Ramos (cell line): ENCODE results near the gene RPAP2.

ENCODE experiments used
- in situ Hi-C: fragments of 300-500 bp; cut with MboI; formaldehyde crosslinking; loops from one replicate; pipeline ENCODE4 v1.14.3; 2022; ENCODE audit warnings: low sequenced_read_pairs; ENCODE audit not compliant: unreplicated experiment

RPAP2 gene

GRCh38 chr1:92442351-92442750 is 143.5 kb downstream of the RPAP2 start:
- in situ Hi-C loops: no loop called here

DNA sequence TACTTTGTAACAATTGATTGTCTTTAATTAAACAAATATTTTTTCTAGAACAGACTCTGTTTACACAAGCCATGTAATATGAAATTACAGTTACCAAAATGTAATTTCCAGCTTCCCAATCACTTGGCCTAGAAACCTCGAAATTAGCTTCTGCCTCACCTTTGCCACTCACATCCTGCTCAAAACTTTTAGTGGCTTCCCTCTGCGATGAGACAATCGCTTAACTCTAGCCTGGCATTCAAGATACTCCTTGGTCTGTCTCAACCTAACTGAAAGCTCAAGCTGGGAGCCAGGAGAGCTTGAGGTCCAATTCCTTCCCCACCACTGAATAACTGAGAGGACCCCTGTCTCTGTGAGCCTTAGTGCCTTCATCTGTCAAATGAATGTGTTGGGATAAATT is 145.0 kb downstream of the RPAP2 start:
- in situ Hi-C loops: no loop called here

- in situ Hi-C loops: no loop called here
Measured at GRCh38 chr1:92444351-92444750, 145.5 kb downstream of the RPAP2 start.

- in situ Hi-C loops: no loop called here
Measured at GRCh38 chr1:92445865-92446264, 147.0 kb downstream of the RPAP2 start.

GRCh38 chr1:92446546-92446945 is 147.7 kb downstream of the RPAP2 start:
- in situ Hi-C loops: no loop called here

GRCh38 chr1:92447033-92447681 is 148.3 kb downstream of the RPAP2 start:
- in situ Hi-C loops: no loop called here

- in situ Hi-C loops: no loop called here
Measured at GRCh38 chr1:92447976-92448375, 149.1 kb downstream of the RPAP2 start.
